H1 (cell line): ENCODE results near the gene MIA2.

Experiments used
- CEBPB ChIP-seq: IDR thresholded peaks from 2 replicates; pipeline ENCODE4 v1.6.1; 2012; ENCODE audit warnings: low read depth, low read length
- CTCF ChIP-seq, 3 experiments: IDR thresholded peaks; 1 replicate in 2 of 3; 2 replicates in 1 of 3; pipeline versions ENCODE4 v1.5.1 to v1.6.1; 2011; ENCODE audit warnings: low read length in 3 of 3, mild to moderate bottlenecking in 3 of 3, inconsistent platforms in 2 of 3, low read depth in 1 of 3, moderate library complexity in 1 of 3; ENCODE audit not compliant: insufficient read depth in 1 of 3; ENCODE audit errors: control extremely low read depth in 1 of 3
- EP300 ChIP-seq, 2 experiments: IDR thresholded peaks; 1 replicate in 1 of 2; 2 replicates in 1 of 2; pipeline ENCODE4 v1.6.1; 2011 to 2012; ENCODE audit warnings: low read depth in 2 of 2, low read length in 2 of 2, mild to moderate bottlenecking in 2 of 2, borderline replicate concordance in 1 of 2, inconsistent platforms in 1 of 2, moderate library complexity in 1 of 2
- EZH2 ChIP-seq: fragments of 200-600 bp; sonication (generic); IDR thresholded peaks from 2 replicates; pipeline ENCODE4 v1.7.1; 2012; ENCODE audit warnings: low read depth, mild to moderate bottlenecking, moderate library complexity, low read length, inconsistent platforms; ENCODE audit not compliant: severe bottlenecking
- SRF ChIP-seq: IDR thresholded peaks from 2 replicates; pipeline ENCODE4 v1.6.1; 2011; ENCODE audit warnings: mild to moderate bottlenecking, low read depth, low read length, moderate library complexity
- TBP ChIP-seq: IDR thresholded peaks from 2 replicates; pipeline ENCODE4 v1.6.1; 2011; ENCODE audit warnings: low read depth, low read length, improper control_type of control experiment

- TF ChIP-seq CEBPB (no peak), CTCF (IDR thresholded peaks at IDR 0.05; ENCODE audit: control extremely low read depth in 1 of 3, insufficient read depth in 1 of 3, low read depth in 1 of 3, low read length in 3 of 3) (no peak), EZH2 (no peak), EP300 (IDR thresholded peaks at IDR 0.05; ENCODE audit: borderline replicate concordance in 1 of 2, low read depth in 2 of 2, low read length in 2 of 2) (no peak), TBP (no peak), SRF (no peak)
These were observed 41.7 kb downstream of the MIA2 start for GRCh38 chr14:39275395-39275794.
